ENCODE results near the gene AACS. TPM values are rescaled to one million over a fixed set of nuclear protein-coding genes. Genes with fewer than 3 reads are reported as not detected.

The AACS gene
- polyA plus RNA-seq, 3 donors = 4.7 to 7.9 (median 5.1) TPM

DNA sequence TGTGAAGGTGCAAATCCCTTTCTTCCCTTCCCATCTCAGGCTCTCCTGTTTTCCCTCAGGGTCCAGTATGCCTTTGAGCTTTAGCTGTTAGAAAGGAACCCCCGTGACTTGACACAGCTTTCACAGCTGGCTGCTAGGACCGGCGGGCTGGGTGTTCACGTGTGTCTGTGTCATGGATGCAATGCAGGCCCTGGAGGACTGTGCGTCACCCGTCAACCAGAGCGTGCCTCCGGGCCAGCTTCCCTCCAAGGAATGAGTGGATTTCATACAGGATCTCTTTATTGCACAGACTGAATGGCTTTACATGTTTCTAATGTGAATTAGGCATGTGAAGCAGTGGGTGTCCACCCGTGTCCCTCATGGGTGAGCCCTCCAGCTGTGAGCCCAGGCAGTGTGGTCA is 77.4 kb downstream of the AACS start:
- Histone ChIP-seq H3K36me3 (replicated peaks in 1 of 2; ENCODE audit: control insufficient read depth in 1 of 2, insufficient read depth in 2 of 2, low read length in 2 of 2) (no peaks in the 10 kb centered on the region), H3K4me3 (replicated peaks in 1 of 3; ENCODE audit: low read depth in 2 of 3, low read length in 3 of 3) (no peak overlapping the region), H3K27ac (ENCODE audit: low read depth in 1 of 2, low read length in 2 of 2) (no peak overlapping the region), H3K79me2 (ENCODE audit: insufficient read depth, low read length) (no peaks in the 10 kb centered on the region), H3K27me3 (ENCODE audit: control insufficient read depth in 2 of 2, insufficient read depth in 2 of 2, low read length in 2 of 2) (no peaks in the 10 kb centered on the region), H2AFZ (ENCODE audit: insufficient read depth, low read depth, low read length, poor library complexity, severe bottlenecking) (no peak overlapping the region), H3K9ac (ENCODE audit: insufficient read depth, low read length, poor library complexity, severe bottlenecking) (no peak overlapping the region), H4K20me1 (ENCODE audit: insufficient read depth, low read length) (no peaks in the 10 kb centered on the region), H3K9me3 (replicated peaks in 1 of 2; ENCODE audit: control insufficient read depth in 1 of 2, insufficient read depth in 1 of 2, low read length in 2 of 2) (no peaks in the 10 kb centered on the region), H3K4me2 (replicated peaks; ENCODE audit: extremely low read depth, low read length, poor library complexity, severe bottlenecking) (no peak overlapping the region), H3K4me1 (ENCODE audit: control insufficient read depth in 1 of 2, insufficient read depth in 2 of 2, low read length in 2 of 2) (no peaks in the 10 kb centered on the region)
- Mint-ChIP-seq H3K36me3 (no peaks in the 10 kb centered on the region), H3K27me3 (ENCODE audit: low read depth in 3 of 3) (peaks cover 0 to 4% (median 2%) of the 10 kb centered on the region in 3 donors), H3K4me1 (peaks cover 3% of the 10 kb centered on the region), H3K9me3 (peaks cover 0 to 3% (median 0%) of the 10 kb centered on the region in 7 donors), H3K4me3 (no peak overlapping the region), H3K27ac (no peak overlapping the region)
- intact Hi-C loops (cut with micrococcal nuclease) = no loop called here
- DNase-seq = no peak
- TF ChIP-seq, protein P1, sequence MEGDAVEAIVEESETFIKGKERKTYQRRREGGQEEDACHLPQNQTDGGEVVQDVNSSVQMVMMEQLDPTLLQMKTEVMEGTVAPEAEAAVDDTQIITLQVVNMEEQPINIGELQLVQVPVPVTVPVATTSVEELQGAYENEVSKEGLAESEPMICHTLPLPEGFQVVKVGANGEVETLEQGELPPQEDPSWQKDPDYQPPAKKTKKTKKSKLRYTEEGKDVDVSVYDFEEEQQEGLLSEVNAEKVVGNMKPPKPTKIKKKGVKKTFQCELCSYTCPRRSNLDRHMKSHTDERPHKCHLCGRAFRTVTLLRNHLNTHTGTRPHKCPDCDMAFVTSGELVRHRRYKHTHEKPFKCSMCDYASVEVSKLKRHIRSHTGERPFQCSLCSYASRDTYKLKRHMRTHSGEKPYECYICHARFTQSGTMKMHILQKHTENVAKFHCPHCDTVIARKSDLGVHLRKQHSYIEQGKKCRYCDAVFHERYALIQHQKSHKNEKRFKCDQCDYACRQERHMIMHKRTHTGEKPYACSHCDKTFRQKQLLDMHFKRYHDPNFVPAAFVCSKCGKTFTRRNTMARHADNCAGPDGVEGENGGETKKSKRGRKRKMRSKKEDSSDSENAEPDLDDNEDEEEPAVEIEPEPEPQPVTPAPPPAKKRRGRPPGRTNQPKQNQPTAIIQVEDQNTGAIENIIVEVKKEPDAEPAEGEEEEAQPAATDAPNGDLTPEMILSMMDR (IDR thresholded peaks at IDR 0.05) = no peak
- WGBS (ENCODE audit: insufficient coverage) = 93% methylated on average over 6 of the region's 9 CpGs

DNA sequence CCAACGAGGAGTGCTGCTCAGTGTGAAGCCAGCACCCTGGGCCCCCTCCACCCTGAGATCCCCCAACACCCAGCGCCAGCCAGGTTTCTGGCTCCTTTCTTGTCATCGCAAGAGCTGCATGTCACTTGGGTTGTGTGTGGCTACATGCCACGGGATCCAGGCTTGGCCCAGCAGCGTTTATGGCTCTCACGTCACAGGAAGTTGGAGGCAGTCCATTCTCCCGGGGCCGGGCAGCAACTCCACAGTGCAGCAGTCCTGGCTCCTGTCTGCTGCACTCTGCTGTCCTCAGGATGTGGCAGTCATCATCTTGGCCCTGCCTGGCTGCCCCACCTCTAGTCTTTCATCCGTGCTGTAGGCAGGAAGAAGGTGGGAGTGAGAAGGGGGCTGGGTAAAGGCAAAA is 78.3 kb downstream of the AACS start:
- H3K9ac ChIP-seq (ENCODE audit: insufficient read depth, low read length, poor library complexity, severe bottlenecking) = no peak overlapping the region
- H2AFZ ChIP-seq (ENCODE audit: insufficient read depth, low read depth, low read length, poor library complexity, severe bottlenecking) = no peak overlapping the region
- Mint-ChIP-seq H3K4me3 (no peak overlapping the region), H3K9me3 (peaks cover 0 to 3% (median 0%) of the 10 kb centered on the region in 7 donors), H3K27me3 (ENCODE audit: low read depth in 3 of 3) (peaks cover 0 to 4% (median 2%) of the 10 kb centered on the region in 3 donors), H3K36me3 (no peaks in the 10 kb centered on the region), H3K27ac (no peak overlapping the region), H3K4me1 (peaks cover 3% of the 10 kb centered on the region)
- intact Hi-C loops (cut with micrococcal nuclease) = no loop called here
- H4K20me1 ChIP-seq (ENCODE audit: insufficient read depth, low read length) = no peaks in the 10 kb centered on the region
- H3K4me2 ChIP-seq (replicated peaks; ENCODE audit: extremely low read depth, low read length, poor library complexity, severe bottlenecking) = no peak overlapping the region
- H3K36me3 ChIP-seq (replicated peaks in 1 of 2; ENCODE audit: control insufficient read depth in 1 of 2, insufficient read depth in 2 of 2, low read length in 2 of 2) = no peaks in the 10 kb centered on the region
- TF ChIP-seq, protein P1 (IDR thresholded peaks at IDR 0.05) = no peak
- no peaks in the 10 kb centered on the region for H3K27me3 ChIP-seq (ENCODE audit: control insufficient read depth in 2 of 2, insufficient read depth in 2 of 2, low read length in 2 of 2)
- H3K27ac ChIP-seq (ENCODE audit: low read depth in 1 of 2, low read length in 2 of 2) = no peak overlapping the region
- H3K4me1 ChIP-seq (ENCODE audit: control insufficient read depth in 1 of 2, insufficient read depth in 2 of 2, low read length in 2 of 2) = no peaks in the 10 kb centered on the region
- no peak overlapping the region for H3K4me3 ChIP-seq (replicated peaks in 1 of 3; ENCODE audit: low read depth in 2 of 3, low read length in 3 of 3)
- H3K9me3 ChIP-seq (replicated peaks in 1 of 2; ENCODE audit: control insufficient read depth in 1 of 2, insufficient read depth in 1 of 2, low read length in 2 of 2) = no peaks in the 10 kb centered on the region
- no peaks in the 10 kb centered on the region for H3K79me2 ChIP-seq (ENCODE audit: insufficient read depth, low read length)
- 70% methylated on average over 9 of the region's 9 CpGs for WGBS (ENCODE audit: insufficient coverage)
- DNase-seq = no peak
